MCF 10A (cell line): Measurements from ENCODE around the gene BSPRY. TPM values are rescaled to one million over a fixed set of nuclear protein-coding genes. Genes with fewer than 3 reads are reported as not detected.

Experiments used
- BruUV-seq: library from RNA; stranded (reverse); fragments of 400-500 nt; replicated peaks from 2 replicates; lab custom pipeline; 2021; lab: Mats Ljungman, UMichigan
- CTCF ChIA-PET: fragments of 300-600 bp; sonication (Branson Sonifier 250); formaldehyde crosslinking; extraction: SDS; loops from one replicate; lab custom pipeline; 2021; ENCODE audit warnings: antibody characterized with exemption, inconsistent platforms; lab: Yijun Ruan, JAX
- POLR2A ChIA-PET: fragments of 300-600, 350-650 bp; sonication (Branson Sonifier 250); formaldehyde crosslinking; extraction: SDS; loops from one replicate; lab custom pipeline; 2020; ENCODE audit warnings: antibody characterized with exemption, inconsistent platforms; lab: Yijun Ruan, JAX
- DNase-seq: peaks from one replicate; pipeline ENCODE4 v3.0.0-alpha.2; 2018; ENCODE audit not compliant: unreplicated experiment
- H3K27ac Mint-ChIP-seq: one replicate; pipeline ENCODE4 v1.8.0; 2022; ENCODE audit warnings: mild to moderate bottlenecking, low read depth, mixed read lengths; ENCODE audit not compliant: unreplicated experiment
- H3K27me3 Mint-ChIP-seq: one replicate; pipeline ENCODE4 v1.8.0; 2022; ENCODE audit warnings: mixed read lengths; ENCODE audit not compliant: insufficient read depth, unreplicated experiment
- H3K36me3 Mint-ChIP-seq: one replicate; pipeline ENCODE4 v1.8.0; 2022; ENCODE audit warnings: mild to moderate bottlenecking, moderate library complexity, mixed read lengths; ENCODE audit not compliant: insufficient read depth, unreplicated experiment
- H3K4me1 Mint-ChIP-seq: one replicate; pipeline ENCODE4 v1.8.0; 2022; ENCODE audit warnings: mixed read lengths; ENCODE audit not compliant: insufficient read depth, unreplicated experiment
- H3K4me3 Mint-ChIP-seq: one replicate; pipeline ENCODE4 v1.8.0; 2022; ENCODE audit warnings: mild to moderate bottlenecking, moderate library complexity, mixed read lengths; ENCODE audit not compliant: unreplicated experiment
- H3K9me3 Mint-ChIP-seq: one replicate; pipeline ENCODE4 v1.8.0; 2022; ENCODE audit warnings: mixed read lengths; ENCODE audit not compliant: unreplicated experiment
- intact Hi-C: fragments of 100-400 bp; cut with micrococcal nuclease; formaldehyde crosslinking; loops from 2 replicates; pipeline ENCODE4 v1.14.1; 2022
- total RNA-seq: library from RNA; stranded (reverse); gene quantifications from 2 replicates; pipeline ENCODE4 v1.2.3, GENCODE V29; 2022
- TF ChIP-seq, protein P1 (sequence below): fragments of 200-600 bp; IDR thresholded peaks from one replicate; pipeline ENCODE4 v1.8.0; 2022; ENCODE audit warnings: antibody characterized with exemption, mild to moderate bottlenecking; ENCODE audit not compliant: unreplicated experiment

The BSPRY gene
- total RNA-seq, 1 experiment from 2014 or later, result 0.21 TPM

DNA sequence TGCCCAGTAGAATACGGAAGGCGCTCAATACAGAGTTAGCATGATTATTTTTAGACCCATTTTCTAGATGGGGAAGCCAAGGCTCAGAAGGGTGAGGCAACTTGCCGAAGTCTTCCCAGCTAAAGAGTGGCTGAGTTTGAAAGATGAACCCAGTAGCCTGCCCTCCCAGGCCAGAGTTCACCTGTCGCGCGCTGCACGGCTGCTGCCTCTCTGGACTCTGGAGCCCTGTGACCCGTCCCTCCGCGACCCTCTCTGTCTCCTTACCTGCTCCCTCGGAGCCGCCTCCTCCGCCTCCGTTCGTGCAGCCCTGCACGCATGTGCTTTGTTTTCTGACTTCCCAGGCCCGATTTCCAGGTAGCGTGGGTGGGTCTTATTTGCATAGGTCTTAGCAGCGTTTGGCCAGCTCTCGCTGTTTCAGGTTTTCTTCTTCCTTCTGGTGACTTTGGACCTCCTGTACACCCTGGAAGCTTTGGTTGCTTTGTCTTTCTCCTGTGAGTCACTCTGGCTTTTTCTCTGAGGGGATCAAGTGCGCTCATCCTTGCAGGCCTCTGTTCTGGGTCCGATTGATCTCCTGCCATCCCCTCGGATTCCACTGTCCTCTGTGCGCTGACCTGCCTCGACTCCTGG is 46.4 kb upstream of the BSPRY start, which contains the start of gene RNF183:
TSS of gene RNF183 (minus strand) at position 585 of the 627 bp plus-strand sequence. CDS start 5,192 bp downstream, outside the sequence.
- H3K27me3 Mint-ChIP-seq, result peaks cover 47% of the 10 kb centered on the region
- no peak within 1 kb of the TSS for H3K4me3 Mint-ChIP-seq
- H3K4me1 Mint-ChIP-seq, result peaks cover 5% of the 10 kb centered on the region
- no TSS peak for BruUV-seq
- H3K9me3 Mint-ChIP-seq, result no peaks in the 10 kb centered on the region
- no peak for DNase-seq
- CTCF ChIA-PET, result interaction anchor here (0.6 kb wide), 1 partner anchor 1706 kb away, joined by 4 read pairs; no protein-coding TSS in a partner anchor
- POLR2A ChIA-PET, result interaction anchor here (0.6 kb wide), 1 partner anchor 1064 kb away, joined by 5 read pairs; no protein-coding TSS in a partner anchor
- peaks cover 13% of the 10 kb centered on the region for H3K36me3 Mint-ChIP-seq
- intact Hi-C loops, result loop anchor here (10.0 kb wide), 1 partner anchor 292 kb away; no protein-coding TSS in a partner anchor
- no peak within 1 kb of the TSS for H3K27ac Mint-ChIP-seq
- TF ChIP-seq, protein P1, sequence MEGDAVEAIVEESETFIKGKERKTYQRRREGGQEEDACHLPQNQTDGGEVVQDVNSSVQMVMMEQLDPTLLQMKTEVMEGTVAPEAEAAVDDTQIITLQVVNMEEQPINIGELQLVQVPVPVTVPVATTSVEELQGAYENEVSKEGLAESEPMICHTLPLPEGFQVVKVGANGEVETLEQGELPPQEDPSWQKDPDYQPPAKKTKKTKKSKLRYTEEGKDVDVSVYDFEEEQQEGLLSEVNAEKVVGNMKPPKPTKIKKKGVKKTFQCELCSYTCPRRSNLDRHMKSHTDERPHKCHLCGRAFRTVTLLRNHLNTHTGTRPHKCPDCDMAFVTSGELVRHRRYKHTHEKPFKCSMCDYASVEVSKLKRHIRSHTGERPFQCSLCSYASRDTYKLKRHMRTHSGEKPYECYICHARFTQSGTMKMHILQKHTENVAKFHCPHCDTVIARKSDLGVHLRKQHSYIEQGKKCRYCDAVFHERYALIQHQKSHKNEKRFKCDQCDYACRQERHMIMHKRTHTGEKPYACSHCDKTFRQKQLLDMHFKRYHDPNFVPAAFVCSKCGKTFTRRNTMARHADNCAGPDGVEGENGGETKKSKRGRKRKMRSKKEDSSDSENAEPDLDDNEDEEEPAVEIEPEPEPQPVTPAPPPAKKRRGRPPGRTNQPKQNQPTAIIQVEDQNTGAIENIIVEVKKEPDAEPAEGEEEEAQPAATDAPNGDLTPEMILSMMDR, result no peak

DNA sequence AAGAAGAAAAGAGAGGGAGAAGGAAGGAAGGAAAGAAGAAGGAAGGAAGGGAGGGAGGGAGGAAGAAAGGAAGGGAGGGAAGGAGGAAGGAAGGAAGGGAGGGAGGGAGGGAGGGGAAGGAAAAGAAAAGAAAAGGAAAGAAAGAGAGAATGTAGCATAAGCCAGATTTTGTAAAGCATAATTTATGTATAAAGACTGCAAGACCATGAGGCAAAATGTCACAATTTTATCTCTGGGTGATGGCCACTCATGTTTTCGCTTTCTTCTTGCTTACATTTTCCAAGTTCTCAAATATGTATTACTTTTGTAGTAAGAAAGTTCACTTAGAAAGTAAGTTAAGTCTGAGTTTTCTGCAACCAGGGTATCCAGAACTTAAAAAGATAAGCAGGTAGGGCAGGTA is 42.8 kb upstream of the BSPRY start:
- TF ChIP-seq, protein P1, result no peak
- DNase-seq, result no peak
- intact Hi-C loops, result loop anchor here (10.0 kb wide), 1 partner anchor 288 kb away; no protein-coding TSS in a partner anchor
- Mint-ChIP-seq H3K27ac (peak overlapping the region; percentile 16), H3K27me3 (peaks cover 20% of the 10 kb centered on the region), H3K36me3 (peaks cover 6% of the 10 kb centered on the region), H3K9me3 (no peaks in the 10 kb centered on the region), H3K4me3 (no peak overlapping the region), H3K4me1 (peaks cover 5% of the 10 kb centered on the region)
- POLR2A ChIA-PET, result interaction anchor here (1.0 kb wide), 1 partner anchor 53 kb away, joined by 3 read pairs; no protein-coding TSS in a partner anchor
- CTCF ChIA-PET, result interaction anchor here (0.7 kb wide), 1 partner anchor 16 kb away, joined by 4 read pairs; no protein-coding TSS in a partner anchor
- no TSS peak for BruUV-seq

GRCh38 chr9:113307396-113307975 is 41.9 kb upstream of the BSPRY start:
- Mint-ChIP-seq H3K27me3 (peaks cover 12% of the 10 kb centered on the region), H3K36me3 (peaks cover under 1% of the 10 kb centered on the region), H3K4me1 (peaks cover 5% of the 10 kb centered on the region), H3K27ac (no peak overlapping the region), H3K9me3 (no peaks in the 10 kb centered on the region), H3K4me3 (no peak overlapping the region)
- POLR2A ChIA-PET, result no interaction called here
- intact Hi-C loops, result loop anchor here (10.0 kb wide), 1 partner anchor 287 kb away; no protein-coding TSS in a partner anchor
- DNase-seq, result no peak
- CTCF ChIA-PET, result interaction anchor here (1.5 to 3.3 kb wide), 3 partner anchors 11 to 100 kb away, joined by 15 to 30 read pairs (median 16); partner anchors contain the start of gene ALAD
- TF ChIP-seq, protein P1, result no peak
- no TSS peak for BruUV-seq
